Kasumi-1 (cell line): Measurements from ENCODE around the gene RIMOC1.
"Not testable (repeated sequence)": the region's sequence is repeated elsewhere in the genome, so short reads cannot be mapped to it uniquely, and the experiment has no call there.

ENCODE experiments used
- DNase-seq, 2 experiments: peaks; one replicate each; lab custom pipeline; 2025; lab: John Stamatoyannopoulos, UW

The RIMOC1 gene

GRCh38 chr5:41891066-41891707 is 13.0 kb upstream of the RIMOC1 start:
- DNase-seq, result no peak

GRCh38 chr5:41892031-41892430 is 12.1 kb upstream of the RIMOC1 start:
- DNase-seq, result no peak

GRCh38 chr5:41893074-41893851 is 10.9 kb upstream of the RIMOC1 start:
- DNase-seq, result no peak

GRCh38 chr5:41896230-41896629 is 7.9 kb upstream of the RIMOC1 start:
- DNase-seq, result no peak

GRCh38 chr5:41903382-41903891 is 707 bp upstream of the RIMOC1 start:
- DNase-seq, result no peak

GRCh38 chr5:41906151-41906550 is 2.0 kb downstream of the RIMOC1 start:
- DNase-seq, result no peak

GRCh38 chr5:41908374-41909079 is 4.4 kb downstream of the RIMOC1 start:
- peak; percentile 44 to 55 for DNase-seq

GRCh38 chr5:41918105-41918504 is 14.0 kb downstream of the RIMOC1 start:
- no peak for DNase-seq

- no peak for DNase-seq
Observed at GRCh38 chr5:41921166-41921565, 17.0 kb downstream of the RIMOC1 start.

GRCh38 chr5:41921874-41922273 is 17.7 kb downstream of the RIMOC1 start:
- DNase-seq, result no peak

- no peak for DNase-seq
Observed at GRCh38 chr5:41924526-41924871, 20.4 kb downstream of the RIMOC1 start.

GRCh38 chr5:41924872-41925554 is 20.9 kb downstream of the RIMOC1 start, which contains the start of gene FBXO4:
FBXO4 (plus strand) TSS chr5:41925281; CDS start chr5:41925310, 29 bp downstream.
- peak; percentile 82 to 86 for DNase-seq

- peak in 1 of 2 experiments; percentile 31 for DNase-seq
Observed at GRCh38 chr5:41925555-41925951, 21.4 kb downstream of the RIMOC1 start.

GRCh38 chr5:41927604-41928003 is 23.5 kb downstream of the RIMOC1 start:
- DNase-seq, result no peak

GRCh38 chr5:41929035-41929434 is 24.9 kb downstream of the RIMOC1 start:
- no peak for DNase-seq

- DNase-seq, result no peak
Observed at GRCh38 chr5:41932770-41933169, 28.6 kb downstream of the RIMOC1 start.

- DNase-seq, result no peak
Observed at GRCh38 chr5:41935544-41935943, 31.4 kb downstream of the RIMOC1 start.

- DNase-seq, result no peak
Observed at GRCh38 chr5:41940641-41941040, 36.5 kb downstream of the RIMOC1 start.

GRCh38 chr5:41945332-41945955 is 41.3 kb downstream of the RIMOC1 start:
- not testable (repeated sequence) for DNase-seq

- no peak for DNase-seq
Observed at GRCh38 chr5:41951224-41951623, 47.1 kb downstream of the RIMOC1 start.
